Pancreas (tissue), 10 donors: ENCODE data around the gene AKR1E2. TPM values are rescaled to one million over a fixed set of nuclear protein-coding genes. Genes with fewer than 3 reads are reported as not detected.
A peak's percentile ranks its signal among the peaks of the same experiment; 100 is the strongest.

Experiments
- ATAC-seq, 4 donors: fragments of 200-7000 bp; cut with Tn5 transposase; one replicate each; pipeline versions ENCODE4 v1.8.0 to v1.9.1; 2020; ENCODE audit warnings: mild to moderate bottlenecking in 4 of 4, moderate library complexity in 4 of 4
- DNase-seq, 6 donors: peaks; one replicate each; pipeline ENCODE4 v3.0.0-alpha.2; 2020
- FAIRE-seq: peaks from 2 replicates; lab custom pipeline; 2012; peaks lifted over from hg19 to GRCh38; lab: Jason Lieb, UNC
- H3K27ac ChIP-seq, 4 donors: fragments of 200-600 bp; sonication (generic); 1 replicate in 3 of 4; 2 replicates in 1 of 4; pipeline versions ENCODE4 v1.5.0 to v1.8.0; 2020
- H3K27me3 ChIP-seq, 4 donors: fragments of 200-600 bp; one replicate each; pipeline ENCODE4 v1.8.0; 2021
- H3K36me3 ChIP-seq, 3 donors: fragments of 200-600 bp; sonication (generic) in 1 of 3; one replicate each; pipeline versions ENCODE4 v1.5.0 to v1.8.0; 2020 to 2021
- H3K4me1 ChIP-seq, 3 donors: fragments of 200-600 bp; one replicate each; pipeline ENCODE4 v1.8.0; 2021
- H3K4me3 ChIP-seq, 4 donors: fragments of 200-600 bp; sonication (generic) in 2 of 4; one replicate each; pipeline versions ENCODE4 v1.5.0 to v1.8.0; 2020 to 2021
- H3K9me3 ChIP-seq, 4 donors: fragments of 200-600 bp; one replicate each; pipeline ENCODE4 v1.8.0; 2021
- WGBS, 2 donors: extraction: QIAGEN DNeasy Blood & Tissue Kit; methylation state at CpG; one replicate each; pipeline ENCODE4 v1.1.7; 2013; 5-methylcytosine and 5-hydroxymethylcytosine counted together
- intact Hi-C, 3 donors: fragments of 100-400 bp; cut with DNase I; formaldehyde crosslinking; loops; one replicate each; pipeline versions ENCODE4 v1.11.1 to v1.14.2; 2022
- polyA plus RNA-seq, 2 donors: library from polyadenylated mRNA; stranded (reverse); fragments of 200-250 nt; gene quantifications; one replicate each; pipeline ENCODE4 v1.2.3, GENCODE V29; 2013
- total RNA-seq, 6 donors: library from RNA; stranded (reverse); fragmentation: NEBNext Ultra II Directional in 4 of 6; extraction: Animal tissue kit (Norgen Biotek cat#: 25700) in 4 of 6; gene quantifications; one replicate each; pipeline versions ENCODE4 v1.2.1 to v1.2.4, GENCODE V29; 2021 to 2023
- TF ChIP-seq, protein P1 (sequence below), 4 donors: fragments of 200-600 bp; sonication (generic) in 3 of 4; IDR thresholded peaks; one replicate each; pipeline versions ENCODE4 v1.5.0 to v1.8.0; 2021; ENCODE audit warnings: antibody characterized with exemption in 4 of 4
- donor health status: healthy with polysubstance abuse.
- donor health status: DM: no; HTN: no; CAD: no; lungs with moderate emphysema.
- donor health status: DM: no; HTN: no; CAD: no.
- donor health status: control.
- donor health status: control.
- donor health status: Bipolar disorder and iron deficiency.
- donor health status: DM: yes; HTN: yes; CAD: no.
- donor health status: DM: no; HTN: no; CAD: no.
- donor health status: DM: no; HTN: no; CAD: no.
- donor health status: DM: yes; HTN: yes; CAD: no.

AKR1E2 gene
- total and polyA plus RNA-seq, 8 donors: 0.85 to 10.2 (median 2.4) TPM

DNA sequence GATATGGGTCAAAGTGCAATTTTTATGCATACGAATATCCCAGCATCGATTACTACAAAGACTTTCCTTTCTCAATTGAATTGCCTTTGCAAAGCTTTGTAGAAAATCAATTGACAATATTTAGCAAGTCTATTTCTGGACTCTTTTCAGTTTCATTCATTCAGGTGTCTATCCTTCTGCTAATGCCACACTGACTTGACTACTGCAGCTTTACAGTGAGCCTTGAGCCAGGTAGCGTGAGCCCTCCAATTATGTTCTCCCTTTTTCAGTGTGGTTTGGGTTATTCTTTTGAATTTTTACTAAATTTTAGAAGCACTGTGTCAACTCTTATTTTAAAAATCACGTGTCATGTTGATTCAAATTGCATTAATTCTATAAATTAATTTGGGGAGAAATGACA lies 19.5 kb upstream of the AKR1E2 start:
- DNase-seq (no peak), FAIRE-seq (no peak), ATAC-seq (no peak)
- 84 to 92% methylated on average over 4 of the region's 4 CpGs for WGBS, 2 donors
- H3K36me3 ChIP-seq: no peaks in the 10 kb centered on the region
- no peaks in the 10 kb centered on the region for H3K9me3 ChIP-seq
- no peak overlapping the region for H3K27ac ChIP-seq
- no peaks in the 10 kb centered on the region for H3K4me1 ChIP-seq
- intact Hi-C loops: no loop called here
- no peaks in the 10 kb centered on the region for H3K27me3 ChIP-seq
- no peak overlapping the region for H3K4me3 ChIP-seq
- TF ChIP-seq, protein P1, sequence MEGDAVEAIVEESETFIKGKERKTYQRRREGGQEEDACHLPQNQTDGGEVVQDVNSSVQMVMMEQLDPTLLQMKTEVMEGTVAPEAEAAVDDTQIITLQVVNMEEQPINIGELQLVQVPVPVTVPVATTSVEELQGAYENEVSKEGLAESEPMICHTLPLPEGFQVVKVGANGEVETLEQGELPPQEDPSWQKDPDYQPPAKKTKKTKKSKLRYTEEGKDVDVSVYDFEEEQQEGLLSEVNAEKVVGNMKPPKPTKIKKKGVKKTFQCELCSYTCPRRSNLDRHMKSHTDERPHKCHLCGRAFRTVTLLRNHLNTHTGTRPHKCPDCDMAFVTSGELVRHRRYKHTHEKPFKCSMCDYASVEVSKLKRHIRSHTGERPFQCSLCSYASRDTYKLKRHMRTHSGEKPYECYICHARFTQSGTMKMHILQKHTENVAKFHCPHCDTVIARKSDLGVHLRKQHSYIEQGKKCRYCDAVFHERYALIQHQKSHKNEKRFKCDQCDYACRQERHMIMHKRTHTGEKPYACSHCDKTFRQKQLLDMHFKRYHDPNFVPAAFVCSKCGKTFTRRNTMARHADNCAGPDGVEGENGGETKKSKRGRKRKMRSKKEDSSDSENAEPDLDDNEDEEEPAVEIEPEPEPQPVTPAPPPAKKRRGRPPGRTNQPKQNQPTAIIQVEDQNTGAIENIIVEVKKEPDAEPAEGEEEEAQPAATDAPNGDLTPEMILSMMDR (IDR thresholded peaks at IDR 0.05): no peak

- Histone ChIP-seq H3K9me3 (no peaks in the 10 kb centered on the region), H3K4me1 (no peaks in the 10 kb centered on the region), H3K36me3 (no peaks in the 10 kb centered on the region), H3K27me3 (no peaks in the 10 kb centered on the region), H3K4me3 (no peak overlapping the region), H3K27ac (no peak overlapping the region)
- FAIRE-seq (no peak), DNase-seq (no peak), ATAC-seq (no peak)
- TF ChIP-seq, protein P1 (IDR thresholded peaks at IDR 0.05): no peak
- intact Hi-C loops: no loop called here
- WGBS, 2 donors: 56 to 77% methylated on average over 6 of the region's 6 CpGs
Measured at GRCh38 chr10:4807761-4808507, 18.1 kb upstream of the AKR1E2 start.

- H3K27me3 ChIP-seq: no peaks in the 10 kb centered on the region
- H3K27ac ChIP-seq: no peak overlapping the region
- H3K36me3 ChIP-seq: no peaks in the 10 kb centered on the region
- WGBS, 2 donors: 81 to 82% methylated on average over 4 of the region's 4 CpGs
- TF ChIP-seq, protein P1 (IDR thresholded peaks at IDR 0.05): no peak
- no peaks in the 10 kb centered on the region for H3K4me1 ChIP-seq
- ATAC-seq (no peak), FAIRE-seq (no peak), DNase-seq (no peak)
- H3K4me3 ChIP-seq: no peak overlapping the region
- H3K9me3 ChIP-seq: no peaks in the 10 kb centered on the region
- intact Hi-C loops: no loop called here
Measured at GRCh38 chr10:4809156-4809555, 16.9 kb upstream of the AKR1E2 start.

GRCh38 chr10:4810092-4810491 lies 15.9 kb upstream of the AKR1E2 start:
- ATAC-seq (no peak), FAIRE-seq (no peak), DNase-seq (no peak)
- intact Hi-C loops: no loop called here
- Histone ChIP-seq H3K9me3 (no peaks in the 10 kb centered on the region), H3K27ac (no peak overlapping the region), H3K4me1 (peaks cover 0 to 2% (median 0%) of the 10 kb centered on the region in 3 donors), H3K36me3 (no peaks in the 10 kb centered on the region), H3K4me3 (no peak overlapping the region), H3K27me3 (no peaks in the 10 kb centered on the region)
- 65 to 68% methylated on average over 9 of the region's 9 CpGs for WGBS, 2 donors
- TF ChIP-seq, protein P1 (IDR thresholded peaks at IDR 0.05): no peak

DNA sequence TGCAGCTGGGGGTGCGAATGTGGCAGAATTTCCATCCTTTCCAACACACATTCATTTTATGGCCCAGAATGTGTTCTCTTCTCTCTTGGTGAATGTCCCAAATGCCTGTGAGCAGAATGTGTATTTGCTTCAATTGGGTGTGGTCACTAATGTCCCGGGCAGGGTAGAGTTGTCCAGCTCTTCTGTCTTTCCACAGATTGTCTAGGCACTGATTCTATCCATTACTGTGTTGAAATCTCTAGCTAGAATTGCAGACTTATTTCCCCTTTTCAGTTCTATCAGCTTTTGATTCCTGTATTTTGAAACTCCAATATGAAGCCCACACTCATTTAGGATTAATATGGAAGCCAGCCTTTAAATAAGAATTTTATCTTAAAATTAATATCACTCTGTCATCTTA lies 14.0 kb upstream of the AKR1E2 start:
- FAIRE-seq: no peak
- H3K9me3 ChIP-seq: no peaks in the 10 kb centered on the region
- H3K4me3 ChIP-seq: no peak overlapping the region
- 77 to 78% methylated on average over 2 of the region's 2 CpGs for WGBS, 2 donors
- no peaks in the 10 kb centered on the region for H3K27me3 ChIP-seq
- peaks cover 0 to 3% (median 0%) of the 10 kb centered on the region in 3 donors for H3K4me1 ChIP-seq
- TF ChIP-seq, protein P1 (IDR thresholded peaks at IDR 0.05): no peak
- H3K36me3 ChIP-seq: no peaks in the 10 kb centered on the region
- H3K27ac ChIP-seq: no peak overlapping the region
- intact Hi-C loops: no loop called here
- no peak for DNase-seq
- peak in 1 of 4 donors; percentile 15 for ATAC-seq
